HG02852 (cell line): ENCODE measurements around the gene NR2E3.

Source experiments
- ATAC-seq: cut with Tn5 transposase; IDR thresholded peaks from one replicate; pipeline ENCODE4 v1.9.1; 2021; ENCODE audit warnings: mild to moderate bottlenecking, moderate library complexity; ENCODE audit not compliant: unreplicated experiment

NR2E3 gene

DNA sequence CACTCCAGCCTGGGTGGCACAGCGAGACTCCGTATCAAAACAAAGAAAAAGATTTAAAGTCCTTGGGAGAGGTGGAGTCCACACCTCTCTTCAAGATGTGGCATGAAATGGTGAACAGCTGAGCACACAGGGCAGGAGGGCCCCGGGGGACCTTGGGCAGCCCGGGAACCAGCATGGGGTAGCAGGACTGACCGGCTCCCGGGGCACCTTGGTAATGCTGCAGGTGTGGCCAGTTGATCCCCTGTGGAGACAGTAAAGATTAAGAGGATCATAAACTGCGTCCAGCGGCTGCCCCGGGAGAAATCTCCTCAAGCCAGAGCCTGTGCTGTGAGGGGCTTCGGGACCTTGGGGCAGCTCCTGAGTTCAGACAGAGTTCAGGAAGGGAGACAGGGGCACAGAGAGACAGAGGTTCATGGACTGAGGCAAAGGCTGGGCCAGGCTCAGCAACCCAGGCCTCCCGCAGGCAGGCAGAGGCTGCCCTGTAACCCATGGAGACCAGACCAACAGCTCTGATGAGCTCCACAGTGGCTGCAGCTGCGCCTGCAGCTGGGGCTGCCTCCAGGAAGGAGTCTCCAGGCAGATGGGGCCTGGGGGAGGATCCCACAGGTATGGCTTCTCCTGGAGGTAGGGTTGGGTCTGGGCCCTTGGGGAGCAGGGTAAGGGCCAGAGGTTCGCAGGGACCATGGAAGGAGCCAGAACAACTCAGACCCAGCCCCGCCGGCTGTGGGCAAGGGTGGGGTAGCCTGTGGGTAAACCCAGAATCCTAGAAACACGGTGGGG, at the start of gene NR2E3:
TSS of gene NR2E3 (plus strand) at position 299 of the 780 bp plus-strand sequence. CDS start at position 489, 190 bp downstream.
- ATAC-seq: no peak

DNA sequence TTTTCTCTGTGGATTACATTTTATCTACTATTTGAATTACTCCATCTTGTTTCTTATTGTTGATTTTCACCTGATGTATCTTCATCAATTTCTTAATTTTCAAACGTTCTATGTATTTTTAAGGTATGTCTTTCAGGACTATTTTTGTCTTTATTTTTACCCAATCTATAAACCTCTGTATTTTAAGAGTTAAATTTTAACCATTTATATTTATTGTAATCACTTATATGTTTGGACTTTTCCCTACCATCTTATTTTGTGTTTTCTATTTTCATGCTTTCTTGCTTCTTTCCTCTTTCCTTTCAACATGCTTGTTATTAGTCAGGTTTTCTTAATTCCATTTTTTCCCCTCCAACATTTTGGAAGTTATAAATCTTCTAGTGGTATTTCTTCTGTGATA, 49.5 kb upstream of the NR2E3 start:
- no peak for ATAC-seq

DNA sequence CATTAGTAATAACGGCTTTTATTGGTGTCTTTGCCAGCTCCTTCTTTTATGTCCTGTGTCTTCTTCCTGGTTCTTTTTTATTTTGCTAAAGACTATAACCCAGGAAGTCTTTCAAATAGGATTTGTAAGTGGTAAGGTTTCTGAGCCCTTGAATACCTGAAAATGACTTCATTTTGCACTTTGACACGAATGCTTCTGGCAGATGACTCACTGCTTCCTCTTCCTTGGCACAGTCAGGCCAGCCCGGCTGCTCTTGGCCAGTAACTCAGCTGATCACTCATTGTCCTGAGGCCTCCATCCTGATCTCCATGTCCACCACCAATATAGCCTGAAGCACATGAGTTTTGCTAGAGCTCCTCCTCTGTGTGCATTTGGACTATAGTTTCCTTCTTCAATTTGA, 48.7 kb upstream of the NR2E3 start:
- ATAC-seq: no peak

DNA sequence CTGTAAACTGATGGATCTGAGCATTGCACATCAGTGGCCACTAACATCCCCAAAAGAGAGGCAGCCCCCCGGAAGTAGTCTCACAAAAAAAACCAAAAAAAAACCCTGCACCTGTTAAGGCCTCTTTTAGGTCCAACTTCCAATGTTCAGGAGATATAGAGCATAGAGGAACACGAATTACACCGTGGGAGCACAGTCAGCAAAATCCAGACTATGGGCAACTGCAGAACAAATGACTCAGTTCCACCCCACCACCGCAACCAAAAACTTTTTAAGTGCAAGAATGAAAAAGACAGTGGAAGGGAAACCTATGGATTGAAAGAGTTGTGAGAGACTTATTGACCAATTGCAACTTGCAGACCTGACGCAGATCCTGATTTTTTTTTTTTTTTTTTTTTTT, 42.2 kb upstream of the NR2E3 start:
- no peak for ATAC-seq

DNA sequence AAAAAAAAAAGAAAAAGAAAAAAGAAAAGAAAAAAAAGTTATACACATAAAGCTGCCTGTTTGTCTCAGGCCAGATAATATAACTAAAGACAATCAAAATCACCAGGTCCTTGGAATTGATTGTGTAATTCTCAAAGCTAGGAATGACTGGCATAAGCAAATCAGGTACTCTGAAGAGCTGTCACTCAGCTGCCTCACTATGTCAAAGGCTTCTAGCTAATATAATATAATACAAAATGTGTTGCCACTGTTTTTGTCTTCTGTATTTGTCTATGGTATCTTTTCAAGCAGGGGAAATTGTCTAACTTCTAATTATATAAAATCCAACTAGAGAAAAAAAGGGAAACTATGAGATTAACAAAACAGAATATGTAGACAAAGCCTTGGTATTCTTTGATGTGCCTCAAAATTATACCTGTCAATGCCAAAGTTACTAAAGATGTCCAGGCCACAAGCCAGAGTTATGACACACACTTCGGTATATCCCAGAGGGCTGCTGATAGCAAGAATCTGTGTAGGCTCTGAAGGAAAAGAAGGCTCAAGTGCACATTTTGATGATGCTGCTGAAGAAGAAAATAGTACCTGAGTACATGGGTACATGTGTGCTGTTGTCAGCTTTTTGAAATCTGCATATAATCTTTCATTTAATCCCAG, 37.0 kb upstream of the NR2E3 start:
- ATAC-seq: no peak

DNA sequence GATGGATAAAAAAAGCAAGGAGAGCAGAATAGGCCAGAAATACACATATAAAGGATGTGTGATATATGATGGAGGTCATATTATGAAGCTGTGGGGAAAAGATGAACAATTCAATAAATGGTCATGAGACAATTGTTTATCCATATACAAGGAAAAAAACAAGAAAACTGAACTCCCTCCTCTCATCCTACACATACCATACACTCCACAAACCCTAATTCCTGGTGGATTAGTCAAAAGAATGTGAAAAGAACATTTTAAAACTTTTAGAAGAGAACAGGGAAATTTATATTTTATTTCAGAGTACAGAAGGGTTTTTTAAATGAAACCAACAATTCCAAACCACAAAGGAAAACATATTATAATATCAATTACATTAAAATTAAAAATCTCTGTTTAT, 34.5 kb upstream of the NR2E3 start:
- ATAC-seq: no peak

DNA sequence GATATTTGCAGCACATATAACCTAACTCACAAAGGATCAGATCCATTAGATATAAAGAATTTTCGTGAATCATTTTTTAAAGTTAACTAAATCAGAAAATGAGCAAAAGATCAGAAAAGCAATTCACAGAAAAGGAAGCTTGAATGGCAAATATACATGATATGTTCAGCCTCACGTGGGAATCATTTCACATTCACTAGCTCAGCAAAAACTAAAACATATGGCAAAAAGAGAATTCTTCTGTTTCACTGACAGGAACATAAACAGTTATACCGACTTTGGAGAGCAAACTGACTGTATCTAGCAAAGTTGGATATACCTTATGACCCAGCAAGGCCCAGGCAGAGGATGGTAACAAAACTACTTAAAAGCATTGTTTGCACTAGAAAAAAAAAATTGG, 34.0 kb upstream of the NR2E3 start:
- no peak for ATAC-seq

DNA sequence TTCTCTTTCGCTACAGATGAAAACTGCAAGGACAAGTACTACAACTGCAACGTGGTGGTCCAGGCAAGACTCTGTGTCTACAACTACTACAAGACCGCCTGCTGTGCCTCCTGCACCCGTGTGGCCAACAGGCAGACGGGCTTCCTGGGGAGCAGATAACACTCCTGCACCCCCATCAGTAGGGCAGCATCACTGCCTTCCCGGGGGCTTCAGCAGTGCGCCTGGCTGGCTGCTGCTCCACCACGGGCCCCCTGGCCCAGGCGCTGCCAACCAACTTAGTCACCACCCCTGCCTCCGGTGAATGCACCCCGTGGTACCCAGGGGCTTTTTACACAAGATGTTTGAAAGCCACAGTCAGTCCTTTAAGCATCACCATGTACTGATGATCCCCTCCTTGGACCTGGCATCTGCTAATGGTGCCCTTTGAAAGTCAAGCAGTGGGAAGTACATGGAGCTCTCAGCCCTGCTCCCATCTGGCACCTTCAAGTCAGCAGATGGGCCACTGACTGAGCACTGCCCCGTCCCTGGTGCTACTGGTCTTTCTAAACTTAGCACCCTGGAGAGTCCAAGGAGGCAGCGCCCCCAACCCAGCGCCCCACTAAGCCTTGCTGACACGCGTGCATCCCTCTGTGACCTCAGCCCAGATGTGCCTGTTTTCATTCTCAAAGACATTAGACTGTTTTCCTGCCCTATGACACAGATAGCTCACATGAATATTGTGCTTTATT, 33.0 kb upstream of the NR2E3 start:
- no peak for ATAC-seq

DNA sequence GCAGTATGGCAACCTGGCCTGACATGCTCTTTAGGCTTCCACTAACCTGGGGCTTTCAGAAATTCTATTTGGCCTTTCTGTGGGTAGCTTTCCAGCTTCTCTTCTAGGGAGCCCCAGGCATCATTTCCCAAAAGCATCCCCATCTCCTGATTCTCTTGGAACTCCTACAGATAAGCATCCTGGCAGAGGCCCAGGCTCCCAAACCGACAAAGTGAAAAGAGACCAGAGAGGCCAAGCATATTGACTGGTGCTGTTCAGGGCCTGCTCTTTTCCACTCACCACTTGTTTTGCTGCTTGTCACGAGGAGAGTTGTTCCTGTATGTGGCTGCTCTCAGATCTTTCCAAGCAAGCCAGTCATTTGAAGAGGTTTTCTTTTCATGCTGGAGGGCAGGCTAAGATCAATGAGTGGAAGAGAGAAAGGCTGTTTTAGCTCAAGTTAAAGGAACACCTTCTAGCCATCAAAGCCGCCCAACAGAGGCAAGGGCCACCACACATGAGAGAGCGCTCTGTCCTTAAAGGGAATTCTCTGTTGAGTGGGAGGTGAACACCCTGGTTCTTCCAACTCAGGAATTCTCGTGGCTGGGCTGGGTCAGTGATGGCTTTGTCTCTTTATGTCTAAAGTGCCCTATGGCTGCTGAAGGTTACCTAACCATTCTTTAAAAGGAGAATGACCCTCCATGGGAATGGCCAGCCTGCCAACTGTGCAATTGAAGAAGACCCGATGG, 31.1 kb upstream of the NR2E3 start:
- no peak for ATAC-seq

DNA sequence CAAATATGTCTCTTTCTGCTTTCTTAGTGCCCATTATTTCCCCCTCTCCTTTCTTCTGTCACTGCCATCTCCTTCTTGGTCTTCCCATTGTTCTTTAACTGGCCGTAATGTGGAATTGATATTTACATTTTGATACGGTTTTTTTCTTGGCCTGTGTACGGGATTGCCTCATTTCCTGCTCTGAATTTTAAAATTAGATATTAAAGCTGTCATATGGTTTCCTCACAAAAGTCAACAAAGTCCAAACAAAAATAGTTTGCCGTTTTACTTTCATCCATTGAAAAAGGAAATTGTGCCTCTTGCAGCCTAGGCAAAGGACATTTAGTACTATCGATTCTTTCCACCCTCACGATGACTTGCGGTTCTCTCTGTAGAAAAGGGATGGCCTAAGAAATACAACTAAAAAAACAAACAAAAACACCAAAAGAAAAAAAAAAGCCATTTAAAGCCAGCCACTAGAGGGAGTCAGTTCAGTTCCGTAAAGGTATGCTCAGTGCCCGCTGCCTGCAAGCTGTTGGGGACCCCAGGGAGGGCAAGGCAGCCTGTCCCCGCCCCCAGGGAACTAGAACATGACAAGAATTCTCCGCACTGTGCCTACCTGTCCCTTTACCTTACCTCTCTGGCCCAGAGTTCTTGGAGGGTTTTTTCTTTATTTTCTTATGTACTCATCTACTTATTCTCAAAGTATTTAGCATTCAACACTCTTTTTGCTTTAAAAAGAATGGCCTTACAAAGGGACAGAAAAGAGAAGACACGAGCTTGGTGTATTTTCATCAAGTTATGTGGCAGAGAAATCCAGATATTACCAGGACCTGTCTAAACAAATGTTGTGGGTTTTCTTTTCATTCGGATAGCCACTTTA, 30.0 kb upstream of the NR2E3 start:
- ATAC-seq: no peak

DNA sequence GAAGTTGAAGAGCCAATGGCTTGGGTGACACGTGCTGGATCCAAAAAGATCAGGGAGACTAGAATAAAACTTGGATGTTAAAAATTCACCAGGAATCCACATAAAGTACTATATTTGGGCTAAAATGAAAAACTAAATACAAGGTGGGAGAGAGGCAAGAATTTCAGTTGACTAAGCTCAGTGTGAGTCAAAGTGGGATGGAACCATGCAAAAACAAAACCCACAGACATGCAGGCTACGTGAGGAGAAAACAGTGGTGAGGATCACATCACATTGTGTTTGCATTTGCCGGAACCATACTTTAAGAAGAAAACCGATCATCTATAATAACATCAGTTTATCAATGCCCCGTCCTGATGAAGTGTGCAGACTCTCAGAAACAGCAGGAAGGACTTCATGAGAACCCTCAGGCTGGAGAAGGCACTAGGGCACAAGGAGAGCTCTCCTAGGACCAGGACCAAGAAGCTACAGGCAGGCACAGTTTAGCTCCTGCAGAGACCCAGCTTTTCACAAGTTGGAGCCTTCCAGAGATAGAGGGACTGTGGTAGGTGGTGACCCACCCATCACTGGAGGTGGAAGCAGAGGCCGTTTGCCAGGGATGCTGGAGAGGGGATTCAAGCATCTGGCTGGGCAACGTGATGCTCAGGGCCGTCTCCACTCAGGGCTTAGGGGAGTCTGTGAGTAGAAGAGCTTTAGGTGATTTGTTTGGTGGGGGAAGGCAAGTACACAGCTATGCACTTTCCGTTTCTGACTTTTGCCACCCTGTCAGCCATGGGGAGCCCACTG, 29.0 kb upstream of the NR2E3 start:
- peak; percentile 76 for ATAC-seq

DNA sequence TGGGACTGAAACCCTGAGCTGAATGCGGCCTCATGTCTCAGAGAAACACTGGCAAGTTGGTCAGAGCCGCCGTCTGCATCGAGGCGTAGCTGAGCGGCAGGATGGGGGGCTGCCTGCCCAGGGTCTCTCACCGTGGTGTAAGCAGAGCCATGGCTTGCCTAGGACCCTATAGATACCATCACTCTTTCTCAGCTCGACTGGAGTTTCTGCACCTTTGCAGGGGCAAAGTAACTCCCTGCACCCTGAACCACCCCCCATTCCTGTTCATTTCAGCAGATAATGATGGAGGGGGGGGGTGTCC, 28.4 kb upstream of the NR2E3 start:
- no peak for ATAC-seq

DNA sequence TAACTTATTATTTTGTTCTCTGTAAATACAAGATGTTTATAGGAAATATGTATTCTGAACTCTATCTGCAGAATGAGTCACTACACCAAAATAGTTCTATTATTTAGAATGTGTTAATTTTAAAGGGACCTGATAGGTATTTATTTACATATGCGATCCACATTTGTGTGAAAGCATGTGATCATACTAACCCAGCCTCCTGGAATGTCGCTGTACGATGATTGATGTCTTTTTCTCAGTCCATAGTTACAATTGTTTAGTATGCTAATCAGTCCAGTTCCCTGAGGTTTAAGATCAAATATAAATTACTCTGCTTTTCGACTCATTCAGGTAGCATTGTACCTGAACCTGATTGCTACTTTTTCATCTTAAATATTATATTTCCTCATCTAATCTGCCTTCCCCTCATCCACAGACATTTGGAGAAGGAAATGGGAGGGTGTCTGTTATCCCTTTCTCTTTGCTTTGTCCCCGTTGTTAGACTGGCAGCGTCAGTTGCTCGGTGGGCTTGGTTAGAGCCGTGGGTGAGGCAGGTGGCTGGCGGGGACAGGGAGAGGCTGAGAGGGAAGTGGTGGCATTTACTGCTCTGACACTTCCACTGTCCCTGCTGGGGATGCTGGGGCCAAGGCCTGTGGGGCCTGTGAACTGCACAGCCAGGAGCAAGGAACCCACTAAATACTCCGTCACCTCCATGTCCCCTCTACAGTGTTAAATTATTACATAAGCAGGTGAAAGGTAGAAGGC, 27.8 kb upstream of the NR2E3 start:
- no peak for ATAC-seq

DNA sequence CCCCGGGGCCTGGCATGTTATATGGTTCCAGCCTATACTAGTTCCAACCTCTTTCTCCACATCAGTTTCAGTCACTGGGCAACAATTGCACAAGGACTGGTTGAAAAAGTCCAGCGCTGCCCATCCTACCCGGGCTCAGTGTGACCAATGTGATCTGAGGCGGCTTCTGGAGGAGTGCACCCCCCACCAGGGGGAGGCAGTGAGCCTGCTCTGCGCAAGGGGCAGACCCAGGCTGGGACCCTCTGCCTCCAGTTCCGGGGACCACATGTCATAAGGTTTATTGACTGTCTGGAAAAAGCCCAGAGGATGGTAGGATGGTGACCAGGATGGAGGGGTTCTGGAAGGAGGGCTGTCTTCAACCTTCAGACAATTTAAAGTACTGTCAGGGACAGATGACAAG, 25.6 kb upstream of the NR2E3 start:
- no peak for ATAC-seq

DNA sequence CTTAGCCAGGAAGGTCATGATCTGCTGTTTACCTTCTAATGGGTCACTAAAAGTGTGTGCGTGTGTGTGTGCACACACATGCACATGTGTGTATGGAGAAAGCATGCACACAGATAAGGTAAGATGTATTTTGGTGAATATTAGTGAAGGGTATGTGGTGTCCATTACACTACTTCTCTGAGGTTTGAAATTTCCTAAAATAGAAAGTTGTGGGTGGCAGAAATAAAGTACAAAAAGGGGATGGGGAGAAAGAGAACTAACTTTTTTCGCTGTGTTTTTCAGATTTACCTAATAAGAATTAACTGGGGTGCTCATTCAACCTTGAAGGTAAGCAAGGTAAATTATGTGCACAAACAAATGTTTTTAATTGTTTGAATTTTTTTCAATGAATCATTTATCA, 24.4 kb upstream of the NR2E3 start:
- ATAC-seq: no peak

DNA sequence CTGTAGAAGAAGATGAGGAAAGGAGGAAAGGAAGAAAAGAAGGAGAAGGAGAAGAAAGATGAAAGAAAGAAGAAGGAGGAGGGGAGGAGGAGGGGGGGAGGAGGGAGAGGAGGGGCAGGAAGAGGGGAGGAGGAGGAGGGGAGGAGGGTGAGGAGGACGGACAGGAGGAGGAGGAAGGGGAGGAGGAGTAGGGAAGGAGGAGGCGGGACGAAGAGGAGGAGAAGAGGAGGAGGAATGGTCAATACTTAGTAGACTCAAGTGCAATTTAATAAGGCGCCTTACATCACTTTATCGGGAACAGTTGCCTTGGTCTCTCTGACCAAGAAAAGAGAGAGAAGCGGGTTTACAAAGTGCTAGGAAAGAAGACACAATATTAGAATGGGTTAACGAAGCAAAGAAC, 23.7 kb upstream of the NR2E3 start:
- ATAC-seq: no peak

DNA sequence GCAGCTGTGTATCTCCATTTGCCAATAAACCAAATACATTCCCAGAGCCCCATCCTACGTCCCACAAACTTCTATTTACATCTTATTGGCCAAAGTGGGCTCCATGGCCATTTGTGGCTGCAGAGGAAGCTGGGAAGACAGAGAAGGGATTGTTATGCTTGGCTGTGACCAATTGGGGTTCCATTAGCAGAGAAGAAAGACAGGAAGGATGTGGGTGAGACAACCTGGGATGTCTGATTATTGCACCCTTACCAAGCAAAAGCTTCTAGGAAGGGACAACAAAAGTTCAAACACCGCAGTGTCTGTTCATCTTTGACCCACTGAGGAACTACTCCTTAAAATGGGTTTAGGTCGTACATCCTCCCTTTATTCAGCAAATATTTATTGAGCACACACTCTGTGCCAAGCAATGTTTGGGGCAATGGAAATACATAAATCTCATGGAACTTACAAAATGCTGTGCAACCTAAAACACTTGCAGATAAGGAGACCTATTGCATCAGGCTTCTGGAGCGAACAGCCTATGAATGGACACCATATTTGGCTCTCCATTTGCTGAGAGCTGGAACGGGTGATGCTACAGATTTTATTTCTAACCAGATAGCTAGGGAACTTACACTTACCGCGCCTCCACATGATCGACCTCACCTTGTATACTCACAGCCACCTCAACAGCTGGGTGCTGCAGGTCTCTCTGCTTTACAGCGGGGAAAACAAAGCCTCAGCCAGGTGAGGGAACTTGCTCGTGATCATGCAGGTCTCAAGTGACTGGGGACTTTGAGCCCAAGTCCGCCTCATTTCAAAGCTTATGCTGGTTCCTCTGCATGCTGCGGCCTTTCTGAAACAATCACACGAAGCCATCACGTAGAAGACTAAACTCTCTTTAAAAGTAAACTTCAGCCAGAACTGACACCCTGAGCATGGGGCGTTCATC, 21.4 kb upstream of the NR2E3 start:
- no peak for ATAC-seq

DNA sequence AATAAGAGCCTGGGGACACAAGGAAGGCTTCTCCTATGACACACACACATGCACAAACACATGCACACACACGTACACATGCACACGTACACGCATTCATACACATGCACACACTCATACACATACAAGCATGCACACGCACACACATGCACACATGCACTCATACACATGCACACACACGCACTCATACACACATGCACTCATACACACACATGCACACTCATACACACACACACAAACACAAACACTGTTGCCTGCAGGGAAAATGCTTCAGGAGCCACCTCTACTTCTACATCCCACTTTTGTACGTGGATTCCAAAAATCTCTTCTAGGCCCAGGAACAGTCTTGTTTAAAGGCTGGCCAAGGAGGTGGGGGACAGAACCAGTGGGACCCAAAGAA, 20.7 kb upstream of the NR2E3 start:
- no peak for ATAC-seq
